ENCODE data around the gene NCK2.

DNA sequence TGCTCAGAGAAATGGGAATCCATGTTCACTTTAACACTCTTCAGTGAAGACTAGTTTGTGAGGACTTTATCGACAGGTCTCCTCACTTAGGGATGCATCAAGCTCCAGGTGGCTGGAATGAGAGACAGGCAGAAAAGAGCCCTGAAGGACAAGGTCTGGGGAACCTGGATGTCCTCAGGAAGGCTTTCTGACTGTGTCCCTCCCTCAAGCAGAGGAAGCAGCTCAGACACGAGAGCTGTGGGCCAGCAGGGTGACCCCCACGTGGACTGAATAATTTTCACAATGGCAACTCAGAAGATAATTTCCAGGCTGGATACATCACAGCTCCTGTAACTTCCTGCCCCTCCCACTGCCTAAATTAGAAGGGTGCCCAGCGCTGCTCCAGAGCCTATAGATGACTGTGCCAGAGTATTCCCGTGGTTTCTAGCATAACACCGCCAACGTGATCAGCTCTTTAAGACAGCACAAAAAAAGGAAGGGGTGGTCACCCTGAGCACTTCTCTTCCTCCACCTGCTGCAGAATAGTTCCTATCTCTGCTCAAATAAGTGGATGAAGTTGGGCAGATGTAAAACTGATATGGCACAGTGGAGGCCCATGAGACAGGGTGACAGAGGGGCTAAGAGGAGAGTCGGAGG lies 25.7 kb upstream of the NCK2 start:
- TF ChIP-seq, protein P1, sequence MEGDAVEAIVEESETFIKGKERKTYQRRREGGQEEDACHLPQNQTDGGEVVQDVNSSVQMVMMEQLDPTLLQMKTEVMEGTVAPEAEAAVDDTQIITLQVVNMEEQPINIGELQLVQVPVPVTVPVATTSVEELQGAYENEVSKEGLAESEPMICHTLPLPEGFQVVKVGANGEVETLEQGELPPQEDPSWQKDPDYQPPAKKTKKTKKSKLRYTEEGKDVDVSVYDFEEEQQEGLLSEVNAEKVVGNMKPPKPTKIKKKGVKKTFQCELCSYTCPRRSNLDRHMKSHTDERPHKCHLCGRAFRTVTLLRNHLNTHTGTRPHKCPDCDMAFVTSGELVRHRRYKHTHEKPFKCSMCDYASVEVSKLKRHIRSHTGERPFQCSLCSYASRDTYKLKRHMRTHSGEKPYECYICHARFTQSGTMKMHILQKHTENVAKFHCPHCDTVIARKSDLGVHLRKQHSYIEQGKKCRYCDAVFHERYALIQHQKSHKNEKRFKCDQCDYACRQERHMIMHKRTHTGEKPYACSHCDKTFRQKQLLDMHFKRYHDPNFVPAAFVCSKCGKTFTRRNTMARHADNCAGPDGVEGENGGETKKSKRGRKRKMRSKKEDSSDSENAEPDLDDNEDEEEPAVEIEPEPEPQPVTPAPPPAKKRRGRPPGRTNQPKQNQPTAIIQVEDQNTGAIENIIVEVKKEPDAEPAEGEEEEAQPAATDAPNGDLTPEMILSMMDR (IDR thresholded peaks at IDR 0.05): no peak
- TF ChIP-seq POLR2AphosphoS5 (IDR thresholded peaks at IDR 0.05) (no peak), POLR2A (IDR thresholded peaks at IDR 0.05) (no peak)

Measured in sigmoid colon (tissue), 4 donors.